DMS114 treated with DMSO at 0.1 percent for 48 hours (cell line): ENCODE results near the gene MED13L.
A peak's percentile ranks its signal among the peaks of the same experiment; 100 is the strongest.

Experiments
- DNase-seq: peaks from one replicate; lab custom pipeline; 2025; ENCODE audit not compliant: unreplicated experiment; lab: John Stamatoyannopoulos, UW

MED13L gene

DNA sequence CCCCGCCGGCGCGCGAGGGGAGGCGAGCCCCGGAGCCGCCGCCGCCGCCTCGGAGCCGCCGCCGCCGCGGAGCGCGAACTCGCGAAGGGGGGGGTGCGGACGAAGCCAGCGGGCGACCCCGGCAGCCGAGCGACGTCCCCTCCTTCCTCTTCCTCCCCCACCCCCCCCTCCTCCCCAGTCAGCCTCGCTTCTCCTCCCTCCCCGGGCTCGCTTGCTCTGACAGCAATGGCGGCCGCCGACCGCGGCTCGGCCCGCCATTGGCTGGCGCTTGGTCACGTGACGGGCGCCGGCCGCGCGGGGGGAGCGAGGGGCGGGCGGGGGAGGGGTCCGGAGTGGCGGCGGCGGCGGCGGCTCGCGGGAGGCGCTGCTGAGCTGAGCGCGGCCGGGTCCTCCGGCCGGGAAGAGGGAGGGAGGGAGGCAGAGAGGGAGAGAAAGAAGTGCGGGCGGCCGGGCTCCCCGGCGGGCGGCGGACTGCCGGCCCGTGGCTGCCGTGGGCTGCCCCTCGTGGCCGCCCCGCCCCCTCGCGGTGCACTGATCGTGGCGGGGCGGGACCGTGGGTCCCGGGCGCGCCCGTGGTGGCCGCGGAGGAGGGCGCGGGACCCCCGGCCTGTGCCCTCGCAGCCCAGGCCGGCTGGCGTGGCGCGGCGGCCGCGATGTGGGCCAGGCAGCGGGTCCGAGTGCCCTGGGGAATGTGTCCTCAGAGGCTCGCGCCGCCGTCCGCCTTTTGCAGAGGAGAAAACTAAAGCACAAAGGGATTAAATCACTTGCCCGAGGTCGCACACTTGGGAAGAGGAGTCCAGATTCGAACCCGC lies at the start of gene MED13L:
Gene MED13L (minus strand): TSS at position 227 of the 812 bp plus-strand sequence. CDS start 562 bp downstream, outside the sequence.
- DNase-seq, result peak; percentile 77

DNA sequence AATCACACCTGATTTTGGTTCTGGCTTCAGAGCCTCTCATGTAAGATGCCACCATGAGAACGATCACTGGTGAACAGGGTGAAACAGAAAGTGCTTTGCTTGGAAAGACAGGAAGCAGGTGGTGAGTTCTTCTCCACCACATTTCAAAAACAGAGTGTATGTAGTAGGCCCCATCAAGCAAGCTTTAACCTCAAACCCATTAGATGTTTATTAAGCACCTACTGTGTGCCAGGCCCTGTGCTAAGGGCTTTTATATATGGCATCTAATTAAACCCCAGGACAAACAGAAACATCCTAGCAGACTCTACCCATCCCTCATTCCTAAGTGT lies 47.8 kb upstream of the MED13L start:
- no peak for DNase-seq

DNA sequence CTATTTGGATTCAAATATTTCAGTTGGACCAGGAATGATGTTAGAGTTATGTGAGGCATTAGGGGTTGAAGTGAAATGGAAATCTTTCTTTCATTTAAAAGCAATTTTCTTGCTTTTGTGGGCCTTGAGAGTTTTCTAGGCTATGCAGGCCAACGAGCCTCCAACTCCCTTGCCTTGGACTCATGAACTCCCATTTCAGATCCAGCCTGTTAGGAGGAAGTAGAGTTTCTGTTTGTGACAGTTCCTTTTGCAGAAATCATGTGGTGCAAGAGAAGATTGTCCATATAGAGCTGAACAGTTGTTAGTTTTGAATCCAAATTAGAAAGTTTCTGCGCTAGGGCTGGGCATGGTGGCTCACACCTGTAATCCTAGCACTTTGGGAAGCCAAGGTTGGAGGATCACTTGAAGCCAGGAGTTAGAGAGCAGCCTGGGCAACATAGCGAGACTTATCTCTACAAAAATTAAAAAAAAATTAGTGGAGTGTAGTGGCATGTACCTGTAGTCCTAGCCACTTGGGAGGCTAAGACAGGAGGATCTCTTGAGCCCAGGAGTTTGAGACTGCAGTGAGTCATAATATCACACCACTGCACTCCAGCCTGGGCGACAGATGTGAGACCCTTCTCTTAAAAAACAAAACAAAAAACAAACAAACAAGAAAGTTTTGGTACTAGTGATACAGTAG lies 47.3 kb upstream of the MED13L start:
- no peak for DNase-seq

DNA sequence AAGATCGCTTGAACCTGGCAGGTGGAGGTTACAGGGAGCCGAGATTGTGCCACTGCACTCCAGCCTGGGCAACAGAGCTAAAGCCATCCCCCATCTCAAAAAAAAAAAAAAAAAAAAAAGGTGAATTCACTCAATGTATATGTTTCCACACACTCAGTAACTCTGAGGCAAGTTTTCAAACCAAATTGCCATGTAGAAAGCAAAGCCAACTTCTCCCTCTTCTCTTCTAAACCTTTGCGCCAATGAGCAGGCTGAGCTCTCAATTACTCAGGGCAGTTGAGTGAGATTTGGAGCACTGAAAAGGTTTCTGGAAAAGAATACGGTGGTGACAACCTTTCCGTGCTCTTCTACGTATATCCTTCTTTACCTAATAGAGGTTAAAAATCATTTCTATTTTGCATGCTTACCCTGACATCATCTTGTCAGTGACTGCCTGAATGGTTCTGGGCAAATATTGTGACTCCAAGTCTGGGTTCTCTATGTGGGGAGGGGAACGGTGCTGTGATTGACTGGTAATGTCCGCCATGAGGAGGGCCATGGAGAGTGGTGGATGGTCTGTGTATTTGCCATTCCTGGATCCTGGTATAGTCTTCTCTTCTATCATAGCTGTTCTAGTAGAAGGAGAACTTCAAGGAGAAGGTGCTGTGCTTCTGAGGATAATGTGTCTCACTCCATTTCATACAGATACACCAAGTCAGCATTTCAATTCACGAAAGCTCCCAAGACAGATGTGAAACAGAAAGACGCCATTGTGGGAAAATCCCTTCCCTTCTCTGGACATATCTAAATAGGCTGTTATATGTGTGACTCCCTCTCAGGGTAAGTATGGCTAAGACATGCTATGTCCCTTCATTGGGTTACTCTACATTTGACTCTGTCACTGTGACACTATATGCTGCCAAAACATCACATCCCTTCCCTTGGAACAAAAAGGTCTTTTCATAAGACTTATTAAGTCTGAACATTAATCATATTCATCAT lies 46.2 kb upstream of the MED13L start:
- DNase-seq, result no peak

DNA sequence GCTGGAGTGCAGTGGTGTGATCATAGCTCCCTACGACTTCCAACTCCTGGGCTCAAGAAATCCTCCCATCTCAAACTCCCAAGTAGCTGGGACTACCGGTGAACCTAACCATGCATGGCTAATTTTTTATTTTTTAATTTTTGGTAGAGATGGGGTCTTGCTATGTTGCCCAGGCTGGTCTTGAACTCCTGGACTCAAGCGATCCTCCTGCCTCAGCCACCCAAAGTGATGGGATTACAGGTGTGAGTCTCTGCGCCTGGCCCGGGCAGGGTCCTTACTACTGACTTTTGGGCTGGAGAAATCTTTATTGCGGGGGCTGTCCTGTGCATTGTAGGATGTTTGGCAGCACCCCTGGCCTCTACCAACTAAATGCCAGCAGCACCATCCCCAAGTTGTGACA lies 44.4 kb upstream of the MED13L start:
- DNase-seq, result no peak

DNA sequence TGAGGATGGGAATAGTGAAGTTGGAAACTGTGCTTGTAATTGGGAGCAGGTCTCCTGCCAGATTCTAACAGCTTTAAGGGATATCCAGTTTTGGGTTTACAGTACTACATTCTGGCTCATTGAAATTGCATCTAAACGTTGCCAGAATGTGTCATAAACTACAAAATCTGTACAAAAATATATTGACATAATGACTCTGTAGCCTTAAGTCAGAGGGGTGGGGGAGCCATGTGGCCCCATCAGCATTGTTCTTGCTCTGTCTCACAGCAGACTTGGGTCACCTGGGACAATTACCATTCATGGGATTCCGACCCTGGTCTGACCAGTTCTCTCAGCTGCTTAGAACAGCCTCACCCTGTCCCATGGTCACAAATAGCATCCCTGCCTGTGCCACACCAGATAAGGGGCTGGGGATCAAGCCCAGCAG lies 43.3 kb upstream of the MED13L start:
- no peak for DNase-seq

DNA sequence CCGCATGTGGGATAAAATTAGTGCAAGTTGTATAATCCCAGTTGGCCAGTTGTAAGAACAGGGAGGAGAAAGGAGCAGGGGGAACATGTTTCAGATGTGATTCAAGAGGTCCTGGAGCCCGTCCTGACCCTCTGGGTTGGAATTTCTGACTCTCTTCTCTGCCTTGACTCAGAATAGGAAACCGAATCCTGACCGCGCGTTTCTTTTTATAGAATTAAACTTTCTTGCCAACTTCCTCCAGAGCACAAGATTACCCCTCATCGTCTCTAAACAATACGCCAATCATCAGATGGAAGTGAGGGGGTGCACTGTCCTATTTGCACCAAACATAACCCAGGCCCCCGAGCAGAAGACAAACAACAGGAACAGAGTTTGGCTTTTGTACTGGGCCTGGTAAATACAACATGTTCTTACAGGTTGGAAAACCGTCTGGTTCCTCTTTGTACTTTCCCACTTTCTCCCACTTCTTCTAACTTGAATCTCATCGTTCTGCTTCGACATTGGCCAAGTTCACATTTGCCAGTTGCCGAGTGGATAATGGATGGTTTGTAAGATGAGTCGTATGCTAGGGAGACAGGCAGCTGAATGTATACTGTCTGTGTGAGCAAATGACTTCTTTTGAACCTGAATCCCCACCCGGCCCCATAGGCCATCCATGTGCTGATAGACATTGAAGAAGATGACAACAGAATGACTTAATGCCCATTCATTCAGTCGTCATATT lies 42.6 kb upstream of the MED13L start:
- DNase-seq, result no peak

DNA sequence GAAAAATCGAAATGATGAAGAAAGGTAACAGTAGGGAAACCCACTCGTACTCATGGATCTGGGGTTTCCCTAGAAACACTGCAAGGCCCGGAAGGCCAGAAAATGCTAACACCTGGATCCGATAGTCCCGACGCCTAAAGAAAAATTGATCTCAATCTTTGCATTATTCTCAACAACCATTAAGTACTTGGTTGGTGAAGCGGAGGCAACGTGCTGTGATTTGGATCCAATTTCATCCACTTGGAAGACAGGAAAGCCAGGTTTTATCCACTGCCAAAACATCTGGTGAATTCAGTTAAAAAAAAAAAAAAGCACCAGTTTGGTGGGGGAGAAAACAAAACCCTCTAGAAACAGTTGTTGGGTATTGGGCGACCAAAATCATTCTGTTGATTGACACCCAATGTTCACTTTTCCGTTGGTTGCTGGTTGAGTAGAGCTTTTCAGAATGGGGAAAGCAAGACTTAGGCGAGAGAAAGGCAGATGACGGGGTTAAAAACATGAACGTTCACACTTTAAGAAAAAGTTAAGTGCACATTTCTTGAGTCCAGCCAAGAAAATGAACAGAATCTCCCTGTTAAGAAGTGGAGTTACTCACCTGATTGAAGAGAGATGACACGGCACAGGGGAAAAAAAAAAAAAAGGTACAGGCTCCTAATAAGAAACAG lies 41.9 kb upstream of the MED13L start:
- DNase-seq, result no peak

DNA sequence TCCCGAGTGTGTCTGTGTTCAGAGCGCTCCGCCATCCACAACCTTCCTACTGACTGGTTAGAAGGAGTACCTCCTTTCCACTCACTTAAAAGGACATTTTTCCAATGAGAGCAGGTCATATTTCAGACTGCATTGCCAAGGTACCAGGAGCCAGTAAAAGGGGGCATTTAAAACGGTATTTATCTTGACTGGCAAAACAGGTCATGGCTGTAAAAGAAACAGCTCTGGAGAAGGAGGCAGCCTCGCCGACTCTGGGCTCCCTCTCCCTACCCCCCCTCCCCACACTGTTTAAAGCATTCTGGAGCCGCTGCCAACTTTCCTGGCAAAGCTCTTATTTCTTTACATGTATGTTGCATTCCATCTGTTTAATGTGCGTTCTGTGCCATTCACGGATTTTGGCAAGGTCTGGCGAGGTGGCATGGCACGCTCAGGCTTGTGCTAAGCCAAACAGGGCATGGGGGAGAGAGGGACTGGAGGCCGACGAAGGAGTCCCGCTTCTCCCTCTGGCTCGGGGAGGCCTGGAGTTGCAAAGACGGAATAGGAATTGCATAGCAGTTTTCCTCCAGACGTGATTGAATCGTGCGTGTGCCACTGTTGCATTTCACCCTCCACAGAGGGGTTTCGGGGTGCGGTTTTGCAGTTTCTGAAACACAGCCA lies 41.2 kb upstream of the MED13L start:
- no peak for DNase-seq

DNA sequence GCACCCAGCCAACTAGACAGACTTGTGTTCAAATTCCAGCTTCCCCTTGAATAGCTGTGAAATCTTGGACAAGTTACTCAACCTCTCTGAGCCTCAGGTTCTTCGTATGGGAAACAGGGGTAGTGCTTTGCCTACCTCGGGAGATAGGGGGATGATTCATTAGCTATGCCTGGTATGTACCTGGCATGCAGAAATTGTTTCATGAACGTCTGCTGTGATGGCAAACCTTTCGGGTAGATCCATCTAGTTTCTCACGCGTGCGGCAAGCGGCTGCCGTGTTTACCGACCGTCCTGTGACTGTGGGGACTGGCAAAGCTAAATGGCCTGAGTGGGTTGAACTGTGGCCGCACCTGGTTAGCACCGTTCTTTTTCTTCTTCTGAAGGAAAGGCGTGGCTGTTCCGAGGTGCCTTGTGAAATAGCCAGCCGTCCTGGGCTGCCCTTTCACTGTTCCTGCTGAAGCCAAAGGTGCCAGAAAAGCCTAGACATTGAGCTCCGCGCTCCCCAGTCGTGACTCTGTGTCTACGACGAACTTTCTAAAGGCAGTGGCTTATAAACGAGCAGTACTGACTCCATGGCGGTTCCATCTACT lies 40.6 kb upstream of the MED13L start:
- DNase-seq, result no peak

DNA sequence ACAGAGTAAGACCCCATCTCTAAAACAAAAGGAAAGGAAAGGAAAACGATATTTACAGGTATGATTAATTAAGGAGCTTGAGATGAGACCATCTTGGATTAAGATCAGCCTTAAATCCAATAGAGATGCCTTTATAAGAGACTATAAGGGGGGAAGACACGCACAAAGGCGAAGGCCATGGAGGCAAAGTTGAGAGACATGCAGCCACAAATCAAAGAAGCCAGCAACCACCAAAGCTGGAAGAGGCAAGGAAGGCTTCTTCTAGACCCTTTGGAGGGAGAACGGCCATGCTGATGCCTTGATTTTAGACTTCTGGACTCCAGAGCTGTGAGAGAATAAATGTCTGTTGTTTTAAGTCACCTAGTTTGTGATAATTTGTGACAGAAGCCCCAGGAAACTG lies 39.6 kb upstream of the MED13L start:
- no peak for DNase-seq

DNA sequence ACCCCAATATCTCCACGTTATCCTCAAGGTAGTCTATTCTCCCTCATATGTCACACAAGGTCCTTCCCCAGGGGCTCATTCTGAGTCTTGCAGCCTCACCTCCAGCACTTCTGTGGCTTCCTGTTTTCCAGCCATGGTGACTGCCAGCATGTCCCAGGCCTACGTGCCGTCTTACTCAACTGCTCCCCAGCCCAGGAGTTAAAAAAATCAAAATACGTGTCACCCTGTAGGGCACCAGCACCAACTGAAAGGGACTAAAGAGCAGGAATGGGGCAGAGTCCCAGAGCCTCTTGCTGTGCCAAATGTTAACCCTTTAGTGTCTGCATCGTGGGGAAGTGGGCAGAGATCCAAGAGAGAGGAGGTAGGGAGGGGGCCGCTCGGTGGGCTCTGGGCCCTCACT lies 37.0 kb upstream of the MED13L start:
- no peak for DNase-seq

DNA sequence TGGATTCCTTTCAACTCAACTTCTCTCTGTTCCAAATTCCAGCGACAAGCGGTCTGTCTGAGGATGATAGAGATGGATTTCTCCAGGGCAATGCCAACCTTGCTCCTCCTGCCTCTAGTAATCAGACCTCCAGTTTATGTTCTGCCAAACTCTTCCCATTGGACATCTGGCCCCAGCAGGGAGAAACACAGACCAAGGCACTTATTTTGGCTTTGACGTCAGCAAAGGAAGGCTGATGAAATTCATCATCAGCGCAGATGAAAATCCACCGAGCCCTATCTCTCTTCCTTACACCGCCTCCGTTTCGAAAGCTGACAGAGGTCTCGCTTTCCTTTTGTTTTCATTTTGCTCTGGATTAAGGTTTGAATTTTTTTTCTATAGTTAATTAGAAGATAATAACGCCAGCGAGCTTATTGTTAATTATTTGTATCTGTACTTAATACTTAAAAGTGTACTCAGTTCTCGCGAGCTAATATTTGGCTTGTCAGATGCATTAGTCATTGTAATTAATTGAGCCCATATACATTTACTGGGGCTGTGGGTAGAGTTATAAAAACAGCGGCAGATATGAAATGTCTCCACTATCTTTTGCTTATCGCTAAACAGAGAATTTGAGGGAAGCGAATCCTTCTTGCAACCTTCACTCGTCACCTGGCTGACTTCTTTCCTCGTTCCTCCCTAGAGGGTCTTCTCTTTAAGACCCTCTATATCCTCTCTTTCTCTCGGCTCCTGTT lies 35.9 kb upstream of the MED13L start:
- DNase-seq, result no peak

DNA sequence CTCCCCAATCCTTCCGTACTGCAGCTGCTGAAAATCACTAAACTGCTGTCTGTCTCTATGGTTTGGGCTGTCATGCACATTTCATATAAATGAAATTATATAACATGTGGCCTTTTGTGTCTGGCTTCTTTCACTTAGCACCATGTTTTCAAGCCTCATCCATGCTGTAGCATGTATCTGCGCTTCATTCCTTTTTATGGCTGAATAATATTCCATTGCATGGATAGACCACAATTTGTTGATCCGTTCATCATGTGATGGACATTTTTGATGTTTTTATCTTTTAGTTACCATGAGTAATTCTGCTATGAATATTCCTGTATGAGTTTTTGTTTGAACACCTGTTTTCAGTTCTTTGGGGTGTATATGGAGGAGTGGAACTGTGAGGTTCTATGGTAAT lies 32.6 kb upstream of the MED13L start:
- no peak for DNase-seq

DNA sequence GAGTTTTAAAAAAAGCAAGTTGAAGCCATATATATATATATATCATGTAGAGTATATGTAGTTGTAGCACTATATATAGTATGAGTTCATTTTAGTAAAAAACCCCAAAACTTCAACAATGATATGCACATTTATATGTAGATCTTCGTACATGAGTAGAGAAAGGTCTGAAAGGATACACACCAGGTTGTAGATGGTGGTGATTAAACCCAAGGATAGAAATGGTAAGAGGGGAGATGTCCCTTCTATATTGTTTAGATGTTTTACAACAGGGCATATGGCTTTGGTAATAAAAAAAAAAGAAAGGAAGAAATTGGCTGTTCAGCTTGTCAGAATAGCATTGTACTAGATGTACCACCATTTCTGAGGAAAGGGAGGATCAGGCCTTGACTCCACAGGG lies 31.9 kb upstream of the MED13L start:
- no peak for DNase-seq

DNA sequence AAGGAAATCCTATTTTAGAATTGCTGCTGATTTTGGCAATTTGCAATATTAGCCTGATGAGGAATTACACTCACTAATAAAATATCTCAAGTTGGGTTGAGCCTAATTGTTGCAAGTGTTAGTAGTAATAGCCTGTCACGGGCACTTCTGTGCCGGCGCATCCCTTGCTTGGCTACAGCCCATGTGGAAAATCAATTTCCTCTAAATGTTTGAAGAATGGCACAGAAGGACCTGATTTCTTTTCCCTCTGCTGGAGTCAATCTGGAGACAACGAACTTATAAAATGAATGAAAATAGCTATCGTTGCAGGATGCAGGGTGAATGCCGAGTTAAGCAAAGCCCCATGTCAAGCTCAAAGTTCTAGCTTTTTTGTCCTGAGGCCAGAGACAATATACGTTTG lies 31.2 kb upstream of the MED13L start:
- DNase-seq, result no peak

DNA sequence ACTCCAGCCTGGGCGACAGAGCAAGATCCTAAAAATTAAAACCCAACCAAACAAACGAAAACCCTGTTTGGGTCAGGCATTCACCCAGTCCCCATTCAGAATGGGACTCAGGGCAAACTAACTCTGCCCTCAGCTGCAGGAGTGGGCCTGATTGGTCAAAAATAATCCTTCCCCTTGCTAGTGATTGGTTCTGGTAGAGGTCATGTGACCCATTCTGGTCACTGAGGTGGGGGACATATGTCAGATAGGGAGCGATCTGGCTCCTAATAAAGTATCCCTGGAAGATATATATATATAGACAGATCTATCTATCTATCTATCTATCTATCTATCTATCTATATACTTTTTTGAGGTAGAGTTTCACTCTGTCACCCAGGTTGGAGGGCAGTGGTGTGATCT lies 29.5 kb upstream of the MED13L start:
- no peak for DNase-seq

DNA sequence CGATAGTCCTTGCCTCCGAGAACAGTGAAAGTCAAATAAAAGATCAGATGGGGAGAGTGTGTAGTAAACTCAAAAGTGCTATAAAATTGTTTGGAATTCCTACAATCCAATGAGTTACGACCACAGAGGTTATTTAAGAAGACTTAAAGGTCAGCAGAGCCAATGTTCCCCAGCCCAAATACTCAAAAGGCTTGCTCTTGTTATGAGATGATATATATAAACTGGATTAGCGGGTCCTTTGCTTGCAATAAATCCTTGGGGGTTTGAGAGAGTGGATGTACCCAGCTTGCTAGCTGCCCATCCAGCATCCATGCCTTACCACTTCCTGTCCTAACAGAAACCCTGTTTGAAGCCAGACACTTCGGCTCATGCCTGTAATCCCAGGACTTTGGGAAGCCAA lies 29.0 kb upstream of the MED13L start:
- no peak for DNase-seq

DNA sequence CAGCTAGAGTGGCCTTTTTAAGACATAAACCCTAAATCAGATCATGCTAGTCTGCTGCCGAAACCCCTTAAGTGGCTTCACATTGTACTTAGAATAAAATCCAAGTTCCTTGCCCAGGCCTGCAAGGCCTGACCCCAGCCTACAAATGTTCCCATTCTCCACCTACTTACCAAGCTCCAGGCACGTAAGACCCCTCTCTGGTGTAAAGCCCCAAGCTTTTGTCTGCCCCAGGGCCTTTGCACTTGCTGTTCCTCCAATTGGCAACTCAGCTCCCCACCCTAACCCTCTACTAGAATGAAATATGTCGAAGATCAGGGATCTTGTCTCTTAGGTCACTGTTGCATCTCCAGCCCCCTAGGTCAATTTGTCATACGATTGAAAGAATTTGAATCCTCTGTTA lies 27.1 kb upstream of the MED13L start:
- DNase-seq, result no peak
